Measurements from ENCODE around the gene B4GALNT3.

DNA sequence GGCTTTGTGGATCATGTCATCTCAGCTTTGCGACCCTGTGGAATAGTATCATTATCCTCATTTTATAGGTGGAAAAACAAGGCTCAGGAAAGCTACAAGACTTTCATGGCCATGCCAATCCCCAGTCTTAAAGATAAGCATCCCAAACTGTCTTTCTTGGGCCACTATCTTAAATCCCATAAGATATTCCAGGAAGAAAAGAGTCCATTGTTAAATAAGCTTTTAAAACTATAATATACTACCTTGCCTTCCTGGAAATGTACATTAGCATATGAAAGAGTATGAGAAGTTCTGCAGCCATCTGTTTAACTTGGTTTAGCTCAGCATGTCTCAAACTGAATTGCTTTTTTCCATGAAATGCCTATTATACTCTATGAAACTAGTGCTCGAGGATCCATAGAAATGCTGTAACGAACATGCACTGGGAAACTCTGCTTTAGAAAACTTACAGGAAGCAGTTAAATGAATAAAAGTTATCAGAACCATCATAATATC, 77.1 kb downstream of the B4GALNT3 start:
- TF ChIP-seq SIN3A (IDR thresholded peaks at IDR 0.05; ENCODE audit: borderline replicate concordance, insufficient read depth, low read length) (no peak), TAF1 (IDR thresholded peaks at IDR 0.05; ENCODE audit: borderline replicate concordance, insufficient read depth, low read length) (no peak), POLR2AphosphoS5 (IDR thresholded peaks at IDR 0.05; ENCODE audit: low read depth, low read length) (no peak)

All from PFSK-1 (cell line).